AG04449 (cell line): ENCODE data around the gene GPI.

Experiments
- CTCF ChIA-PET: fragments of 350-600 bp; formaldehyde crosslinking; extraction: SDS; loops from one replicate; lab custom pipeline; 2021; ENCODE audit warnings: antibody characterized with exemption; lab: Yijun Ruan, JAX
- POLR2A ChIA-PET: fragments of 400-600, 350-600 bp; formaldehyde crosslinking; extraction: SDS; loops from one replicate; lab custom pipeline; 2020; ENCODE audit warnings: antibody characterized with exemption, inconsistent platforms; lab: Yijun Ruan, JAX
- DNase-seq: peaks from one replicate; pipeline ENCODE4 v3.0.0-alpha.2; 2010; ENCODE audit warnings: low read depth, low spot score
- H3K4me3 ChIP-seq: 2 replicates; pipeline ENCODE4 v1.5.1; 2011; ENCODE audit warnings: low read depth, mild to moderate bottlenecking, control low read depth, low read length
- TF ChIP-seq, protein P1 (sequence below): IDR thresholded peaks from one replicate; pipeline ENCODE4 v1.5.1; 2011; ENCODE audit warnings: mild to moderate bottlenecking, moderate library complexity, low read length, control low read depth, inconsistent platforms; ENCODE audit not compliant: insufficient read depth; ENCODE audit errors: missing control alignments

The GPI gene

DNA sequence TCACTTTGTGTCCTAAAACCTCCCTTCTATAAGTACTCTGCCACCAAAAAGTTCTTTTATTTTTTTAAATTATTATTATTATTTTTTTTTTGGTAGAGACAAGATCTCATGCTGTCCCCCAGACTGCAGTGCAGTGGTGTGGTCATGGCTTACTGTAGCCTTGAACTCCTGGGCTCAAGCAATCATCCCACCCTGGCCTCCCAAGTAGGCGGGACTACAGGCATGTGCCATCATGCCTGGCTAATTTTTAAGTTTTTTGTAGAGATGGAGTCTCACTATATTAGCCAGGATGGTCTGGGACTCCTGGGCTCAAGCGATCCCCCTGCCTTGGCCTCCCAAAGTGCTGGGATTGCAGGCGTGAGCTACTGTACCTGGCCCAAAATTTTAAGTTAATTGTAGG lies 29.1 kb upstream of the GPI start:
- POLR2A ChIA-PET = no interaction called here
- CTCF ChIA-PET = interaction anchor here (0.6 to 4.7 kb wide), 18 partner anchors 8 to 211 kb away, joined by 3 to 31 read pairs (median 4); no protein-coding TSS in a partner anchor
- DNase-seq = no peak
- TF ChIP-seq, protein P1, sequence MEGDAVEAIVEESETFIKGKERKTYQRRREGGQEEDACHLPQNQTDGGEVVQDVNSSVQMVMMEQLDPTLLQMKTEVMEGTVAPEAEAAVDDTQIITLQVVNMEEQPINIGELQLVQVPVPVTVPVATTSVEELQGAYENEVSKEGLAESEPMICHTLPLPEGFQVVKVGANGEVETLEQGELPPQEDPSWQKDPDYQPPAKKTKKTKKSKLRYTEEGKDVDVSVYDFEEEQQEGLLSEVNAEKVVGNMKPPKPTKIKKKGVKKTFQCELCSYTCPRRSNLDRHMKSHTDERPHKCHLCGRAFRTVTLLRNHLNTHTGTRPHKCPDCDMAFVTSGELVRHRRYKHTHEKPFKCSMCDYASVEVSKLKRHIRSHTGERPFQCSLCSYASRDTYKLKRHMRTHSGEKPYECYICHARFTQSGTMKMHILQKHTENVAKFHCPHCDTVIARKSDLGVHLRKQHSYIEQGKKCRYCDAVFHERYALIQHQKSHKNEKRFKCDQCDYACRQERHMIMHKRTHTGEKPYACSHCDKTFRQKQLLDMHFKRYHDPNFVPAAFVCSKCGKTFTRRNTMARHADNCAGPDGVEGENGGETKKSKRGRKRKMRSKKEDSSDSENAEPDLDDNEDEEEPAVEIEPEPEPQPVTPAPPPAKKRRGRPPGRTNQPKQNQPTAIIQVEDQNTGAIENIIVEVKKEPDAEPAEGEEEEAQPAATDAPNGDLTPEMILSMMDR = no peak
- H3K4me3 ChIP-seq = no peak overlapping the region

DNA sequence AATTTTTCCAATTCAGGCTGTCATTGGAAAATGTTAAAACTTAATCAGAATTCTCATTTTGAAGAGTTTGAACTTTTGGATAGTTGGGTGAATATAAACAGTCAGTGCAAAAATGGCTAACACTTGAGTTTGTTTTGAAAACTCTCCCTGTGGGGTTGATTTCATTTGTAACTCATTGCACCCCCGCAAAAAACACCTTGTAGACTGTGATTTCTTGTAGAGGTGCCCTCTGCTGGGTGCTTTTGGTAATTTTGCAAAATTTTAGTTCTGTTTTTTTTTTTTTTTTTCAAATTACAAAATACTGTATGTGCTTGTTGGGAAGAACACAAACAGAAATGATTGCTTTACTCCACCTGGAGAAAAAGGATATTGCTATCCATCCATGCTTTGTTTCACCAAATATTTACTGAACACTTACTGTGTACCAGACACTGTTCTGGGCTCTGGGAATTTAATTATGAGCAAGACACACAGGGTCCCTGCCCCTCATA lies 28.2 kb upstream of the GPI start:
- ChIA-PET CTCF (interaction anchor here (0.7 to 4.7 kb wide), 16 partner anchors 9 to 116 kb away, joined by 3 to 31 read pairs (median 5); no protein-coding TSS in a partner anchor), POLR2A (no interaction called here)
- no peak overlapping the region for H3K4me3 ChIP-seq
- TF ChIP-seq, protein P1 = peak; percentile 36
- DNase-seq = no peak

DNA sequence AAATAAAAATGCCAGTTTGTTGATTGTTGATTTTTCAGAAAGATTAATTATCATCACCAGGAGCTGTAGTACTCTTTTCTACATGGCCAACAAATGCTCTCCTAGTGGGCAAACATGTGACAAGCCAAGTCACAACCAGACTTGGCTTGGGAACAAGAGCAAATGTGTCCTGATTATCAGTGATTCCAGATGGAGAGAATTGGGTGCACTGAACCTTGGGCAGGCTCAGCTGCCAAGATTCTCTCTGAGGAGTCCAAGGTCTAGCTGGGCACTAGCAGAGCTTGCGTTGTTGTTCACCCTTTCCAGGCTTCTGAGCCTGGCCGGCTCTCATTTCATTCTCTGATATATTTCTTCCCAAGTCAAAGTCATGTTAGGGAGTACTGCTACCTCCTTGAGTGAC lies 27.3 kb upstream of the GPI start:
- POLR2A ChIA-PET = no interaction called here
- H3K4me3 ChIP-seq = no peak overlapping the region
- CTCF ChIA-PET = interaction anchor here (0.6 to 4.7 kb wide), 19 partner anchors 8 to 217 kb away, joined by 3 to 31 read pairs (median 5); no protein-coding TSS in a partner anchor
- TF ChIP-seq, protein P1 = no peak
- no peak for DNase-seq

DNA sequence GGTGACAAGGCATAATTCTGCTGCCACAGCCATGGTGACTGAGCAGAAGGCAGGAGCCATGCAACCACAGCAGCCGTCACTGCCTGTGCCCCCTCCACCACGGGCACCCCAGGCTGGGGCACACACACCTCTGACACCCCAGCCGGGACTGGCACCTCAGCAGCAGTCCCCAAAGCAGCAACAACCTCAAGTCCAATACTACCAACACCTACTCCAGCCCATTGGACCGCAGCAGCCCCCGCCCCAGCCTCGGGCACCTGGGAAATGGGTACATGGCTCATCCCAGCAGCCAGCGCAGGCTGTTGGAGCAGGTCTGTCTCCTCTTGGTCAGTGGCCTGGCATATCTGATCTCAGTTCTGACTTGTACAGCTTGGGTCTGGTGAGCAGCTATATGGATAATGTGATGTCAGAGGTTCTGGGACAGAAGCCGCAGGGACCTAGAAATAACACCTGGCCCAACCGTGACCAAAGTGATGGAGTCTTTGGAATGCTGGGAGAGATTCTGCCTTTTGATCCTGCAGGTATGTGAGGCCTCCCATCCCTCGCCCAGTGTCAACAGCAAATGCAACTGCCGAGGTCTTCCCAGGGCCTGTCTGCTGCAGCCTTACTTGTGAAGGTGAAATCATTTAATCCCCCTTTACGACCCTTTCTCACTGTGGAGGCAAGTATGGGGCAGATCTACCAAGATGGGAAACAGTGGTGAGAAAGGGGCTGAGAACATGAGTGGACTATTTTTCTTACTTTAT lies 22.9 kb upstream of the GPI start:
- POLR2A ChIA-PET = no interaction called here
- H3K4me3 ChIP-seq = no peak overlapping the region
- CTCF ChIA-PET = interaction anchor here (1.5 kb wide), 1 partner anchor 15 kb away, joined by 4 read pairs; no protein-coding TSS in a partner anchor
- TF ChIP-seq, protein P1 = no peak
- no peak for DNase-seq

DNA sequence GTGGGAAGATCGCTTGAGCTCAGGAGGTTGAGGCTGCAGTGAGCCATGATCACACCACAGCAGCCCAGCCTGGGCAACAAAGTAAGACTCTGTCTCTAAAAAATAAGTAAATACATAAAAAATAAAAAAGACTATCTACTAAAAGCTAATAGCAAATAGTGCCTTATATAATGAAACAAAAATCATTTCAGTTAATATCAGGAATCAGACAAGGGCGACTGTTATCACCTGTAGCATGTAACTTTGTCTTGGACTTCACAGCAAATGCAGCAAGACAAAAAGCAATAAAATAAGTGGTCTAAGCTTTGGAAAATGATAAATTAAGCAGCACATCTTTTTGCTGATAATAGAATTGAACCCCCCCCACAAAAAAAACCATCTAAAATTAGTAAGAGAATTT lies 21.2 kb upstream of the GPI start:
- CTCF ChIA-PET = interaction anchor here (0.7 to 2.0 kb wide), 10 partner anchors 9 to 368 kb away, joined by 3 to 6 read pairs (median 4); no protein-coding TSS in a partner anchor
- no peak overlapping the region for H3K4me3 ChIP-seq
- POLR2A ChIA-PET = no interaction called here
- TF ChIP-seq, protein P1 = no peak
- DNase-seq = no peak

DNA sequence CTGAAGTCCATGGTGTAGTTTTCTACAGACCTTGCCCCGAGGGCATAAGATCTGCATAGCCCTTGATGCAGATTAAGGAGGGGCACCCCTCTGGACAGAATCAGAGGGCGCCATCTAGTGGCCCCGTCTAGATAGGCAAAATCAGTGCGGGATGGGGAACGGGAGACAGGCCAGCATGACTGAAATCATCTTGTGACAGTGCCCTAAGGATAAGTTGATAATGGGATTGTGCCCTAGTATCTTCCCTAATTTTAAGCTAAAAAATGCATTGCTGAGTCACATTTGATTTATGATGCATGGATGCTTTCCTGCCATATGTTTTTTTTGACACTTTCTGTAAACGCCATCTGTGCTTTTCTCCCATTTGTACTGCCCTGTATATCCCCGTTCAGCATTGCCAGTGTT lies 19.0 kb upstream of the GPI start:
- no peak overlapping the region for H3K4me3 ChIP-seq
- ChIA-PET CTCF (interaction anchor here (0.6 to 3.0 kb wide), 43 partner anchors 8 to 304 kb away, joined by 3 to 46 read pairs (median 4); no protein-coding TSS in a partner anchor), POLR2A (interaction anchor here (1.0 kb wide), 1 partner anchor 14 kb away, joined by 3 read pairs; no protein-coding TSS in a partner anchor)
- no peak for DNase-seq
- TF ChIP-seq, protein P1 = peak; percentile 82
